IPS-20b (cell line): ENCODE results near the gene TMEM144.
"Not testable (repeated sequence)": the region's sequence is repeated elsewhere in the genome, so short reads cannot be mapped to it uniquely, and the experiment has no call there.

Experiments used
- H3K27ac ChIP-seq: one replicate; pipeline ENCODE4 v1.5.1; 2013; ENCODE audit warnings: low read length
- H3K27me3 ChIP-seq: 2 replicates; pipeline ENCODE4 v1.6.1; 2013; ENCODE audit warnings: mild to moderate bottlenecking, low read length, inconsistent platforms; ENCODE audit not compliant: insufficient read depth
- H3K36me3 ChIP-seq: 2 replicates; pipeline ENCODE4 v1.6.1; 2013; ENCODE audit warnings: low read depth, mild to moderate bottlenecking, inconsistent platforms, low read length, moderate library complexity; ENCODE audit not compliant: insufficient read depth
- H3K4me1 ChIP-seq: 2 replicates; pipeline ENCODE4 v1.6.1; 2013; ENCODE audit warnings: mild to moderate bottlenecking, control low read depth, inconsistent platforms, low read length, moderate library complexity; ENCODE audit not compliant: insufficient read depth
- H3K4me3 ChIP-seq: 2 replicates; pipeline ENCODE4 v1.5.1; 2013; ENCODE audit warnings: mild to moderate bottlenecking, low read length, inconsistent platforms
- H3K9ac ChIP-seq: 2 replicates; pipeline ENCODE4 v1.6.1; 2013; ENCODE audit warnings: low read depth, mild to moderate bottlenecking, inconsistent platforms, low read length, moderate library complexity
- H3K9me3 ChIP-seq: 2 replicates; pipeline ENCODE4 v1.6.1; 2013; ENCODE audit warnings: mild to moderate bottlenecking, low read depth, low read length, inconsistent platforms; ENCODE audit not compliant: insufficient read depth

The TMEM144 gene

GRCh38 chr4:158250321-158250720 lies 40.0 kb downstream of the TMEM144 start:
- Histone ChIP-seq H3K27me3 (no peaks in the 10 kb centered on the region), H3K27ac (no peak overlapping the region), H3K9ac (no peak overlapping the region), H3K4me1 (peaks cover 13% of the 10 kb centered on the region), H3K4me3 (no peak overlapping the region), H3K36me3 (no peaks in the 10 kb centered on the region), H3K9me3 (no peaks in the 10 kb centered on the region)

- no peaks in the 10 kb centered on the region for H3K36me3 ChIP-seq
- H3K9me3 ChIP-seq: no peaks in the 10 kb centered on the region
- H3K9ac ChIP-seq: no peak overlapping the region
- no peaks in the 10 kb centered on the region for H3K27me3 ChIP-seq
- no peak overlapping the region for H3K27ac ChIP-seq
- peaks cover 13% of the 10 kb centered on the region for H3K4me1 ChIP-seq
- H3K4me3 ChIP-seq: no peak overlapping the region
Observed at GRCh38 chr4:158253350-158253980, 43.2 kb downstream of the TMEM144 start.

GRCh38 chr4:158254292-158254691 lies 44.0 kb downstream of the TMEM144 start:
- Histone ChIP-seq H3K4me3 (no peak overlapping the region), H3K27me3 (no peaks in the 10 kb centered on the region), H3K36me3 (no peaks in the 10 kb centered on the region), H3K4me1 (peaks cover 13% of the 10 kb centered on the region), H3K9me3 (no peaks in the 10 kb centered on the region), H3K9ac (no peak overlapping the region), H3K27ac (no peak overlapping the region)

DNA sequence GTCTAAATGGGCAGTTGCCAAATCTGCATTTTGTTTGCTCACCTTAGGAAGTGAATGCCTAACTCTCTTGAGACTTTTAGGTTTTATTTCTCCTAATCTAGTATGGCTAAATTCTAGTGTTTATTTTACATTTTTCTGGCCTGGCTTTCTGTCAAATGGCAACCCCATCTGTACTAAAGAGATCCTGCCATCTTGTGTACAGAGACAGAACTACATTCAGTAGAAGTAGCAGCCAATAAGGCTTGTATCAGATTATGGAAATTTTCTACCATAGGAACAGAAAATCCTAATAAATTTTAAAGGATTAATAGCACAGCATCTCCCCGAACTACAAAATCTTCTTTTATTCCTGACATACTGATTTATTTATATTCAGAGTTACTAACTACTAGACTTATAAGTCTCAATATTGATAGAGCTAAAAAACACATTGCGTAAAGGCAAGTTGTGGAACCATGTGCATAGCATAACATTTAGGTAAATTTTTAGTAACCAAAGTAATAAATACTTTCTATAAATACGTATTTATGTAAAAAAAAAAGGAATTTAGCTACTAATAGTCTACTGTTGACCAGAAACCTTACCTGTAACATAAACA lies 45.5 kb downstream of the TMEM144 start:
- no peaks in the 10 kb centered on the region for H3K36me3 ChIP-seq
- no peaks in the 10 kb centered on the region for H3K27me3 ChIP-seq
- H3K4me1 ChIP-seq: peaks cover 19% of the 10 kb centered on the region
- no peak overlapping the region for H3K4me3 ChIP-seq
- H3K9me3 ChIP-seq: no peaks in the 10 kb centered on the region
- no peak overlapping the region for H3K27ac ChIP-seq
- no peak overlapping the region for H3K9ac ChIP-seq

DNA sequence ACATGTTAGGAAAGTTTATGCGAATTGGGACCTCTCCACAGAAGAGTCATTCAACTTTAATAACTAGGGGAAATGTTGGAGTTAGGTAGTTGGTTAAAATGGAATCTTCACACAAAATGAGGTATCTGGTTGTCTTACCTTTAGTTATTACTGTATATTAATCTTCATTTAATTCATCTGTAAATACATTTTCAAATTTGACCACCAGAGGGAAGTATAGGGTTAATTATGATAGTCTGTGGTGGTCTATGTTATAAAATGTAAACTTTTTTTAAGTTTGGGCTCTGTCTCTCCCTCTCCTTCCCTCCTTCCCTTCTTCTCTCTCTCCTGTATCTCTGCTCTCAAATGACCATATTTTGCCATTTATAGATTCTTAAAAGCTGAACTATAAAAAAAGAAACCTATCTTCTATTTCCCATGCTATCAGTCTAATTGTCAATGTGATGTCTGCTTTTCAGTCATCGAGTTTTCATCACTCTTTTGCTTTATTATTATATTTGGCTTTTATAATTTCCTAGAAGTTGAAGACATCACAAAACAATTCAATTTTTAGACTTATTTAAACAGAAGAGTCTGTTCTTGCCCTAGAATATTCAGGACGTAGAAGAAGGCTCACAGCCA lies 49.8 kb downstream of the TMEM144 start:
- peaks cover 12% of the 10 kb centered on the region; the same call in 1 of the 2 replicates for H3K4me1 ChIP-seq
- peak overlapping the region; percentile 10; the same call in 1 of the 2 replicates for H3K9ac ChIP-seq
- H3K4me3 ChIP-seq: no peak overlapping the region
- no peak overlapping the region for H3K27ac ChIP-seq
- H3K27me3 ChIP-seq: no peaks in the 10 kb centered on the region
- no peaks in the 10 kb centered on the region for H3K9me3 ChIP-seq
- no peaks in the 10 kb centered on the region for H3K36me3 ChIP-seq

GRCh38 chr4:158261480-158261879 lies 51.2 kb downstream of the TMEM144 start:
- no peaks in the 10 kb centered on the region for H3K36me3 ChIP-seq
- H3K4me1 ChIP-seq: peaks cover 12% of the 10 kb centered on the region; the same call in 1 of the 2 replicates
- H3K9ac ChIP-seq: no peak overlapping the region
- H3K4me3 ChIP-seq: peak overlapping the region; percentile 51; the same call in 1 of the 2 replicates
- peak overlapping the region; percentile 10 for H3K27ac ChIP-seq
- H3K9me3 ChIP-seq: no peaks in the 10 kb centered on the region
- no peaks in the 10 kb centered on the region for H3K27me3 ChIP-seq

- H3K9ac ChIP-seq: no peak overlapping the region
- H3K4me1 ChIP-seq: no peaks in the 10 kb centered on the region; the same call in 1 of the 2 replicates
- H3K27me3 ChIP-seq: no peaks in the 10 kb centered on the region
- no peaks in the 10 kb centered on the region for H3K9me3 ChIP-seq
- H3K4me3 ChIP-seq: no peak overlapping the region
- H3K36me3 ChIP-seq: no peaks in the 10 kb centered on the region
- no peak overlapping the region for H3K27ac ChIP-seq
Observed at GRCh38 chr4:158268553-158268952, 58.3 kb downstream of the TMEM144 start.

- Histone ChIP-seq H3K27ac (no peak overlapping the region), H3K9me3 (no peaks in the 10 kb centered on the region), H3K27me3 (no peaks in the 10 kb centered on the region), H3K36me3 (no peaks in the 10 kb centered on the region), H3K4me3 (no peak overlapping the region), H3K4me1 (peaks cover 2% of the 10 kb centered on the region; the same call in 1 of the 2 replicates), H3K9ac (no peak overlapping the region)
Observed at GRCh38 chr4:158274636-158275035, 64.3 kb downstream of the TMEM144 start.

GRCh38 chr4:158277558-158277957 lies 67.3 kb downstream of the TMEM144 start:
- Histone ChIP-seq H3K4me3 (no peak overlapping the region), H3K9ac (no peak overlapping the region), H3K4me1 (peaks cover 2% of the 10 kb centered on the region; the same call in 1 of the 2 replicates), H3K27me3 (no peaks in the 10 kb centered on the region), H3K27ac (no peak overlapping the region), H3K36me3 (no peaks in the 10 kb centered on the region), H3K9me3 (no peaks in the 10 kb centered on the region)

DNA sequence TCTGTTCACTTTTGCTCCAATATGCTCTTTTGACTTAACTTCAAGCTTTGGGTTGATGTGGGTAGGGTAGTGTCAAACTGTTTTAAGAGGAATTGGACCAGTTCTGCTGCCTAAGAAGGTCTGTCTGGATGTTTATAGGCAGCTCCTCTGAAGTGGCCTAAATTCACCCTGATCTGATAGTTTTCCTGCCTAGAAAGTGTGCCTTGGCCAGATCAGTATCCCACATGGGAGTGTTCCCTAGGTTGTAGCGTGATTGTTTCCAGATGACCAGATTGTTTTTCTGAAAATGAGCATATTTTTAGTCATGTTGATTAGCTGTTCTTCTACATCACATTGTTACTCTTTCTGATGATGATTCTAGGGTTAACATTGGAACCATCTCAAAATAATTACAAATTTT lies 68.8 kb downstream of the TMEM144 start:
- not testable (repeated sequence) for H3K27me3 ChIP-seq, H3K9ac ChIP-seq, H3K9me3 ChIP-seq, H3K36me3 ChIP-seq, H3K4me3 ChIP-seq, H3K27ac ChIP-seq, H3K4me1 ChIP-seq

DNA sequence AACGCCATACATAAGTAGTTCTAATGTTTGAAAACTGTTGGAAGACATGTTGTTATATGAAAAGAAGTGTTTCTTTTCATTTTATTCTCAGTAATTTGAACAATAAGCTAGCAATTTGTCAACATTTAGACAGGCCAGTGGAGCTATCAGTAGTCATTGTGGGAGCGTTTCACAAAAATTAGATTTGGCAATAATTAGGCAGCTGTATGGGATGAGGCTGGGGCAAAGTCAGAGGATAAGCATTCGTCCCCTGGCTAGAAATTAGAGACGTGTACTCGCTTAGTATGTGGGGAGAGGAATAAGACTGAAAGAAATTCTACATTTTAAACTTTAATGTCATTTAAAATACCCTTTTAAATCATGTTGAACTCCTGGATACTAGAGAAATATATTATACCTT lies 70.6 kb downstream of the TMEM144 start:
- no peak overlapping the region for H3K4me3 ChIP-seq
- H3K27ac ChIP-seq: no peak overlapping the region
- H3K36me3 ChIP-seq: no peaks in the 10 kb centered on the region
- peaks cover under 1% of the 10 kb centered on the region; the same call in 1 of the 2 replicates for H3K4me1 ChIP-seq
- no peak overlapping the region for H3K9ac ChIP-seq
- no peaks in the 10 kb centered on the region for H3K9me3 ChIP-seq
- H3K27me3 ChIP-seq: no peaks in the 10 kb centered on the region

- H3K36me3 ChIP-seq: no peaks in the 10 kb centered on the region
- no peak overlapping the region for H3K9ac ChIP-seq
- H3K27ac ChIP-seq: no peak overlapping the region
- H3K4me3 ChIP-seq: no peak overlapping the region
- peaks cover 11% of the 10 kb centered on the region; the same call in 1 of the 2 replicates for H3K4me1 ChIP-seq
- H3K27me3 ChIP-seq: no peaks in the 10 kb centered on the region
- no peaks in the 10 kb centered on the region for H3K9me3 ChIP-seq
Observed at GRCh38 chr4:158282252-158282651, 72.0 kb downstream of the TMEM144 start.
